HepG2 (cell line): ENCODE measurements around the gene ATP6V0A1.
"Not testable (repeated sequence)": the region's sequence is repeated elsewhere in the genome, so short reads cannot be mapped to it uniquely, and the experiment has no call there.

Experiments
- ATRX ChIP-seq: sonication (generic); formaldehyde crosslinking; IDR thresholded peaks from 2 replicates; pipeline ENCODE4 v1.4.0; 2020; ENCODE audit warnings: missing genetic modification reagents, borderline replicate concordance
- CTCF ChIP-seq: sonication (generic); formaldehyde crosslinking; IDR thresholded peaks from 2 replicates; pipeline ENCODE4 v1.5.0; 2020; ENCODE audit warnings: mild to moderate bottlenecking, missing genetic modification reagents, moderate library complexity
- EP300 ChIP-seq, 3 experiments: sonication (generic) in 1 of 3; formaldehyde crosslinking in 1 of 3; IDR thresholded peaks; 2 replicates each; pipeline versions ENCODE4 v1.5.1 to v1.6.1; 2011 to 2020; ENCODE audit warnings: low read depth in 2 of 3, low read length in 2 of 3, borderline replicate concordance in 1 of 3, improper control_type of control experiment in 1 of 3, mild to moderate bottlenecking in 1 of 3, missing genetic modification reagents in 1 of 3, moderate library complexity in 1 of 3
- IRF2 ChIP-seq: IDR thresholded peaks from 2 replicates; pipeline ENCODE4 v1.6.1; 2018; ENCODE audit warnings: missing genetic modification reagents, missing compliant biosample characterization
- MYNN ChIP-seq: sonication (generic); formaldehyde crosslinking; IDR thresholded peaks from 2 replicates; pipeline ENCODE4 v1.4.0; 2020; ENCODE audit warnings: mild to moderate bottlenecking, low read depth, missing genetic modification reagents
- NFE2 ChIP-seq: sonication (generic); formaldehyde crosslinking; IDR thresholded peaks from 2 replicates; pipeline ENCODE4 v1.4.0; 2020; ENCODE audit warnings: missing genetic modification reagents
- NFKB2 ChIP-seq: sonication (generic); formaldehyde crosslinking; IDR thresholded peaks from 2 replicates; pipeline ENCODE4 v1.4.0; 2020; ENCODE audit warnings: missing genetic modification reagents, borderline replicate concordance
- NR2F6 ChIP-seq, 2 experiments: IDR thresholded peaks; 2 replicates each; pipeline ENCODE4 v1.6.1; 2016; ENCODE audit warnings: antibody characterized with exemption in 1 of 2, mild to moderate bottlenecking in 1 of 2
- PHF20 ChIP-seq: sonication (generic); formaldehyde crosslinking; IDR thresholded peaks from 2 replicates; pipeline ENCODE4 v1.5.0; 2020; ENCODE audit warnings: mild to moderate bottlenecking, missing genetic modification reagents
- POLR2AphosphoS5 ChIP-seq: IDR thresholded peaks from 2 replicates; pipeline ENCODE4 v1.6.1; 2012; ENCODE audit warnings: low read depth, low read length
- ZNF740 ChIP-seq: sonication (generic); formaldehyde crosslinking; IDR thresholded peaks from 2 replicates; pipeline ENCODE4 v1.4.0; 2020; ENCODE audit warnings: missing genetic modification reagents
- TF ChIP-seq, protein P1 (sequence below), 2 experiments: sonication (generic) in 1 of 2; formaldehyde crosslinking in 1 of 2; IDR thresholded peaks; 2 replicates each; pipeline versions ENCODE4 v1.5.1 to v1.6.1; 2011 to 2020; ENCODE audit warnings: borderline replicate concordance in 1 of 2, low read depth in 1 of 2, low read length in 1 of 2, mild to moderate bottlenecking in 1 of 2, missing genetic modification reagents in 1 of 2, moderate library complexity in 1 of 2

GRCh38 chr17:42454987-42455386 lies 3.7 kb upstream of the ATP6V0A1 start:
- TF ChIP-seq, protein P1, sequence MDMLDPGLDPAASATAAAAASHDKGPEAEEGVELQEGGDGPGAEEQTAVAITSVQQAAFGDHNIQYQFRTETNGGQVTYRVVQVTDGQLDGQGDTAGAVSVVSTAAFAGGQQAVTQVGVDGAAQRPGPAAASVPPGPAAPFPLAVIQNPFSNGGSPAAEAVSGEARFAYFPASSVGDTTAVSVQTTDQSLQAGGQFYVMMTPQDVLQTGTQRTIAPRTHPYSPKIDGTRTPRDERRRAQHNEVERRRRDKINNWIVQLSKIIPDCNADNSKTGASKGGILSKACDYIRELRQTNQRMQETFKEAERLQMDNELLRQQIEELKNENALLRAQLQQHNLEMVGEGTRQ (IDR thresholded peaks at IDR 0.05; ENCODE audit: low read depth, low read length): not testable (repeated sequence)
- TF ChIP-seq, protein P1 (CRISPR knock-in tag; IDR thresholded peaks at IDR 0.05; ENCODE audit: borderline replicate concordance): not testable (repeated sequence)
- not testable (repeated sequence) for TF ChIP-seq NFE2; CTCF; NR2F6 (IDR thresholded peaks at IDR 0.05); NR2F6 (CRISPR knock-in tag; IDR thresholded peaks at IDR 0.05); NFKB2; IRF2 (CRISPR knock-in tag); POLR2AphosphoS5; EP300 (IDR thresholded peaks at IDR 0.05; ENCODE audit: low read depth in 2 of 2, low read length in 2 of 2); EP300 (CRISPR knock-in tag; IDR thresholded peaks at IDR 0.05; ENCODE audit: borderline replicate concordance); ATRX; ZNF740 (CRISPR knock-in tag); PHF20 (CRISPR knock-in tag); MYNN (CRISPR knock-in tag)
